Mesendoderm (in vitro differentiated cells): ENCODE measurements around the gene TMEM220.

Experiments
- DNase-seq: peaks from one replicate; pipeline ENCODE4 v3.0.0; 2013
- H2AK5ac ChIP-seq: 2 replicates; pipeline ENCODE4 v1.6.1; 2013; ENCODE audit warnings: low read length, inconsistent platforms
- H2BK120ac ChIP-seq: 2 replicates; pipeline ENCODE4 v1.6.1; 2013; ENCODE audit warnings: low read depth, mild to moderate bottlenecking, low read length, moderate library complexity, mixed read lengths
- H2BK15ac ChIP-seq: replicated peaks from 2 replicates; pipeline ENCODE4 v1.6.1; 2013; ENCODE audit warnings: low read depth, mild to moderate bottlenecking, moderate library complexity
- H2BK5ac ChIP-seq: 2 replicates; pipeline ENCODE4 v1.6.1; 2013; ENCODE audit warnings: low read length, inconsistent platforms
- H3K18ac ChIP-seq: 2 replicates; pipeline ENCODE4 v1.6.1; 2013; ENCODE audit warnings: mild to moderate bottlenecking, low read length, mixed read lengths
- H3K23ac ChIP-seq: one replicate; pipeline ENCODE4 v1.6.1; 2013; ENCODE audit warnings: low read length
- H3K27ac ChIP-seq: 2 replicates; pipeline ENCODE4 v1.5.1; 2013; ENCODE audit warnings: low read depth, mild to moderate bottlenecking, inconsistent platforms, low read length, moderate library complexity
- H3K27me3 ChIP-seq: 2 replicates; pipeline ENCODE4 v1.6.1; 2013; ENCODE audit warnings: low read length, control low read depth, mild to moderate bottlenecking, inconsistent platforms; ENCODE audit not compliant: insufficient read depth, poor library complexity
- H3K36me3 ChIP-seq: 2 replicates; pipeline ENCODE4 v1.6.1; 2013; ENCODE audit warnings: low read length, inconsistent platforms; ENCODE audit not compliant: control insufficient read depth, insufficient read depth
- H3K4ac ChIP-seq: one replicate; pipeline ENCODE4 v1.6.1; 2013; ENCODE audit warnings: low read depth, mild to moderate bottlenecking, low read length, moderate library complexity
- H3K4me1 ChIP-seq: 2 replicates; pipeline ENCODE4 v1.6.1; 2013; ENCODE audit warnings: low read depth, low read length, inconsistent platforms; ENCODE audit not compliant: control insufficient read depth
- H3K4me2 ChIP-seq: 2 replicates; pipeline ENCODE4 v1.6.1; 2013; ENCODE audit warnings: low read length
- H3K4me3 ChIP-seq: 2 replicates; pipeline ENCODE4 v1.5.1; 2013; ENCODE audit warnings: mild to moderate bottlenecking, low read length
- H3K56ac ChIP-seq: one replicate; pipeline ENCODE4 v1.6.1; 2013; ENCODE audit warnings: low read length
- H3K79me1 ChIP-seq: 2 replicates; pipeline ENCODE4 v1.6.1; 2013; ENCODE audit warnings: low read length, inconsistent platforms
- H3K79me2 ChIP-seq: 2 replicates; pipeline ENCODE4 v1.6.1; 2013; ENCODE audit warnings: mild to moderate bottlenecking, low read length; ENCODE audit not compliant: control insufficient read depth, insufficient read depth
- H3K9ac ChIP-seq: 2 replicates; pipeline ENCODE4 v1.6.1; 2013; ENCODE audit warnings: low read length, inconsistent platforms
- H4K5ac ChIP-seq: one replicate; pipeline ENCODE4 v1.6.1; 2013; ENCODE audit warnings: low read length
- H4K8ac ChIP-seq: one replicate; pipeline ENCODE4 v1.6.1; 2013; ENCODE audit warnings: low read depth, mild to moderate bottlenecking, control low read depth, low read length, moderate library complexity
- WGBS: extraction: QIAGEN DNeasy Blood & Tissue Kit; methylation state at CpG from one replicate; pipeline ENCODE4 v1.1.7; 2013; ENCODE audit warnings: low lambda C conversion rate, missing lambda C conversion rate; ENCODE audit not compliant: insufficient coverage; ENCODE audit errors: extremely low coverage; 5-methylcytosine and 5-hydroxymethylcytosine counted together

Gene TMEM220

DNA sequence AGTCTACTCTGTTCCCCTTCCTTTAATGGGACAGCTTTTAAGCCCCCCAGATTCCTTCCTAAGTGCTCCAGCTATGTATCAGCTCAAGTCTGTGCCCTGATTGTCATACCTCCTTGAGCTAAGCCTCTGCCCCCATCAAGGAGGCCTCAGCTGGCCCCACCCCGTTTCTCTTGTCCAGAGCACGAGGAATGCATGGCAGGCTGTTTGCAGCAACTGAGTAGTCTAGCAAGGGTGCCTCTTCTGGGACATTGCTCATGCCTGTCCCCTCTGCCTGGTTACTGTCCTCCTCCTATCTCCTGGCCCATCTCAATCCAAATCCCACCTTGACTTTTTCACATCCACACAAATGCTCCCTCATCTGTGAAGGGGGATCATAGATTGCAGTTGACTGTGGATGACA, 27.8 kb upstream of the TMEM220 start:
- H3K9ac ChIP-seq = no peak overlapping the region
- H2AK5ac ChIP-seq = no peak overlapping the region
- H4K8ac ChIP-seq = no peak overlapping the region
- no peak overlapping the region for H2BK15ac ChIP-seq
- H3K4ac ChIP-seq = no peak overlapping the region
- H3K4me2 ChIP-seq = no peak overlapping the region
- H3K23ac ChIP-seq = no peak overlapping the region
- H3K18ac ChIP-seq = no peak overlapping the region
- DNase-seq = no peak
- no peaks in the 10 kb centered on the region for H3K79me2 ChIP-seq
- H3K4me1 ChIP-seq = peaks cover 7% of the 10 kb centered on the region
- no peaks in the 10 kb centered on the region for H3K27me3 ChIP-seq
- no peak overlapping the region for H3K56ac ChIP-seq
- H2BK120ac ChIP-seq = no peak overlapping the region
- H3K79me1 ChIP-seq = no peaks in the 10 kb centered on the region
- H2BK5ac ChIP-seq = no peak overlapping the region
- no peak overlapping the region for H4K5ac ChIP-seq
- no peak overlapping the region for H3K27ac ChIP-seq
- H3K4me3 ChIP-seq = no peak overlapping the region
- H3K36me3 ChIP-seq = no peaks in the 10 kb centered on the region
- no CpG with 5 or more reads among the region's 2 CpGs for WGBS

GRCh38 chr17:10757067-10757466, 27.2 kb upstream of the TMEM220 start:
- Histone ChIP-seq H3K27me3 (no peaks in the 10 kb centered on the region), H3K4me1 (peaks cover 7% of the 10 kb centered on the region), H2BK5ac (no peak overlapping the region), H3K9ac (no peak overlapping the region), H3K27ac (no peak overlapping the region), H3K4ac (no peak overlapping the region), H2AK5ac (no peak overlapping the region), H4K8ac (no peak overlapping the region), H3K36me3 (no peaks in the 10 kb centered on the region), H3K4me3 (no peak overlapping the region), H4K5ac (no peak overlapping the region), H3K56ac (no peak overlapping the region), H3K79me2 (no peaks in the 10 kb centered on the region), H3K79me1 (no peaks in the 10 kb centered on the region), H2BK15ac (no peak overlapping the region), H3K4me2 (no peak overlapping the region), H3K18ac (no peak overlapping the region), H3K23ac (no peak overlapping the region), H2BK120ac (no peak overlapping the region)
- whole genome bisulfite sequencing = no CpG with 5 or more reads among the region's 6 CpGs
- no peak for DNase-seq

GRCh38 chr17:10756619-10757018, 26.8 kb upstream of the TMEM220 start:
- no peaks in the 10 kb centered on the region for H3K36me3 ChIP-seq
- no peak overlapping the region for H3K4me3 ChIP-seq
- no peak for DNase-seq
- H3K23ac ChIP-seq = no peak overlapping the region
- H3K79me2 ChIP-seq = no peaks in the 10 kb centered on the region
- no peak overlapping the region for H3K18ac ChIP-seq
- H3K9ac ChIP-seq = no peak overlapping the region
- no peaks in the 10 kb centered on the region for H3K27me3 ChIP-seq
- no peak overlapping the region for H4K5ac ChIP-seq
- H2BK120ac ChIP-seq = no peak overlapping the region
- WGBS = no CpG with 5 or more reads among the region's 2 CpGs
- peaks cover 7% of the 10 kb centered on the region for H3K4me1 ChIP-seq
- H3K27ac ChIP-seq = no peak overlapping the region
- no peaks in the 10 kb centered on the region for H3K79me1 ChIP-seq
- no peak overlapping the region for H2BK5ac ChIP-seq
- no peak overlapping the region for H2AK5ac ChIP-seq
- no peak overlapping the region for H2BK15ac ChIP-seq
- no peak overlapping the region for H3K56ac ChIP-seq
- H3K4ac ChIP-seq = no peak overlapping the region
- H3K4me2 ChIP-seq = no peak overlapping the region
- H4K8ac ChIP-seq = no peak overlapping the region

DNA sequence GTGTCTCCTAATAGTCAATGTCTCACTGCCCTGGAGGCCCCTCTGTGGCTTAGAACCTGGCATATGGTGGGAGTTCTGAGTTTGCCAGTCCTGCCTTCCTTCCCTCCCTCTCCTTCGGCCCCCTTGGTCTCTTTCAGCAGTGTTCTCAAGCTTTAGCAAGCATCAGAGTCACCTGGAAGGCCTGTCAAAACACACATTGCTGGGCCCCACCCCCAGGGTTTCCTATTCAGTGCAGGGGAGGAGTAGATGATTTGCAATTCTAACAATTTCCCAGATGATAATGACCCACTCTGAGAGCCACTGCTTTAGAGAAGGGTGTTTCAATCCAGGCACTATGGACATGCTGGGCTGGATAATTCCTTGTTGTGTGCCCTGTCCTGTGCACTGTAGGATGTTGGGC, 26.4 kb upstream of the TMEM220 start:
- no peak overlapping the region for H3K18ac ChIP-seq
- no peak overlapping the region for H2BK15ac ChIP-seq
- H3K4me2 ChIP-seq = no peak overlapping the region
- no peak overlapping the region for H3K56ac ChIP-seq
- H3K4me3 ChIP-seq = no peak overlapping the region
- no peaks in the 10 kb centered on the region for H3K79me2 ChIP-seq
- no peak overlapping the region for H2BK120ac ChIP-seq
- H3K4me1 ChIP-seq = peaks cover 7% of the 10 kb centered on the region
- no peak overlapping the region for H4K8ac ChIP-seq
- H2BK5ac ChIP-seq = no peak overlapping the region
- H3K4ac ChIP-seq = no peak overlapping the region
- DNase-seq = peak; percentile 38
- no peak overlapping the region for H3K27ac ChIP-seq
- no peak overlapping the region for H3K23ac ChIP-seq
- no peaks in the 10 kb centered on the region for H3K36me3 ChIP-seq
- H3K27me3 ChIP-seq = no peaks in the 10 kb centered on the region
- no peak overlapping the region for H2AK5ac ChIP-seq
- WGBS = no CpG with 5 or more reads among the region's 1 CpG
- no peaks in the 10 kb centered on the region for H3K79me1 ChIP-seq
- H3K9ac ChIP-seq = no peak overlapping the region
- no peak overlapping the region for H4K5ac ChIP-seq

DNA sequence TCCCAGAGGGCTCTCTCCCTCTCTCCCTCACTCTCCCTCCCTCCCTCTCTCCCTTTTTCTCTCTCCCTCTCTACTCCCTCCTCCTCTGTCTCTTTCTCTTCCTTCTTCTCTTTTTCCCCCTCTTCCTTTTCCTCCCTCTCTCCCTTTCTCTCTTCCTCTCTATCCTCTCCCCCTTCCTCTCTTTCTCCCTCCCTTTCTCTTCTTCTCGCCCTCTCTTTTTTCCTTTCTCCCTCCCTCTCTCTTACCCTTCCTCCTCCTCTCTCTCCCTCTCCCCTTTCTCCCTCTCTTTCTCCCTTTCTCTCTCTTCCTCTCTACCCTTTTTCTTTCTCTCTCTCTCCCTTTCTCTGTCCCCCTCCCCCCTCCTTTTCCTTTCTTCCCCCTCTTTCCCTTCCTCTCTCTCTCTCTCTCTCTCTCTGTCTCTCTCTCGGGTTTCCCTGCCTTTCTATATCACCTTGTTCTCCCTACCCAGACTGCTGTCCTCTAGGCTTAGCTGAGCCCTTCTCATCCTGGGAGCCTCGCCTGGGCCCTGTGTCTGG, 25.8 kb upstream of the TMEM220 start:
- no peak overlapping the region for H3K27ac ChIP-seq
- no peaks in the 10 kb centered on the region for H3K27me3 ChIP-seq
- no peak overlapping the region for H3K23ac ChIP-seq
- H3K79me1 ChIP-seq = no peaks in the 10 kb centered on the region
- peak overlapping the region; percentile 11 for H3K56ac ChIP-seq
- no CpG with 5 or more reads among the region's 3 CpGs for WGBS
- H3K4ac ChIP-seq = no peak overlapping the region
- no peak overlapping the region for H3K4me3 ChIP-seq
- H3K4me2 ChIP-seq = no peak overlapping the region
- H2BK5ac ChIP-seq = no peak overlapping the region
- H3K79me2 ChIP-seq = no peaks in the 10 kb centered on the region
- no peak overlapping the region for H2BK120ac ChIP-seq
- H3K9ac ChIP-seq = peak overlapping the region; percentile 33
- no peak overlapping the region for H2AK5ac ChIP-seq
- H2BK15ac ChIP-seq = no peak overlapping the region
- H4K5ac ChIP-seq = no peak overlapping the region
- no peak overlapping the region for H4K8ac ChIP-seq
- H3K36me3 ChIP-seq = no peaks in the 10 kb centered on the region
- H3K18ac ChIP-seq = no peak overlapping the region
- H3K4me1 ChIP-seq = peaks cover 7% of the 10 kb centered on the region
- no peak for DNase-seq

- Histone ChIP-seq H3K56ac (peak overlapping the region; percentile 36), H3K27me3 (no peaks in the 10 kb centered on the region), H2BK15ac (no peak overlapping the region), H3K23ac (no peak overlapping the region), H3K4me2 (peak overlapping the region; percentile 16), H3K4ac (no peak overlapping the region), H3K79me2 (no peaks in the 10 kb centered on the region), H2BK5ac (no peak overlapping the region), H2AK5ac (no peak overlapping the region), H3K27ac (no peak overlapping the region), H3K9ac (peak overlapping the region; percentile 33), H4K5ac (no peak overlapping the region), H2BK120ac (no peak overlapping the region), H3K79me1 (no peaks in the 10 kb centered on the region), H3K4me3 (no peak overlapping the region), H3K4me1 (peaks cover 7% of the 10 kb centered on the region), H3K18ac (no peak overlapping the region), H4K8ac (no peak overlapping the region), H3K36me3 (no peaks in the 10 kb centered on the region)
- DNase-seq = peak; percentile 85
- no CpG with 5 or more reads among the region's 14 CpGs for WGBS
These were observed 25.2 kb upstream of the TMEM220 start for GRCh38 chr17:10754861-10755591.
